HG02884 (cell line): ENCODE data around the gene ARHGEF6.
A peak's percentile ranks its signal among the peaks of the same experiment; 100 is the strongest.
"Not testable (repeated sequence)": the region's sequence is repeated elsewhere in the genome, so short reads cannot be mapped to it uniquely, and the experiment has no call there.

Experiments used
- ATAC-seq: cut with Tn5 transposase; IDR thresholded peaks from one replicate; pipeline ENCODE4 v1.9.1; 2021; ENCODE audit warnings: mild to moderate bottlenecking, moderate library complexity; ENCODE audit not compliant: unreplicated experiment

Gene ARHGEF6

GRCh38 chrX:136784231-136784630, 3.5 kb upstream of the ARHGEF6 start:
- no peak for ATAC-seq

- no peak for ATAC-seq
These were observed 2.4 kb upstream of the ARHGEF6 start for GRCh38 chrX:136783159-136783558.

GRCh38 chrX:136781180-136781797, 557 bp upstream of the ARHGEF6 start:
- no peak for ATAC-seq

GRCh38 chrX:136780241-136780640, 491 bp downstream of the ARHGEF6 start:
- ATAC-seq = no peak

GRCh38 chrX:136779346-136779781, 1.4 kb downstream of the ARHGEF6 start:
- no peak for ATAC-seq

GRCh38 chrX:136778916-136779315, 1.8 kb downstream of the ARHGEF6 start:
- ATAC-seq = no peak

GRCh38 chrX:136778020-136778419, 2.7 kb downstream of the ARHGEF6 start:
- no peak for ATAC-seq

GRCh38 chrX:136773648-136774047, 7.1 kb downstream of the ARHGEF6 start:
- no peak for ATAC-seq

- not testable (repeated sequence) for ATAC-seq
These were observed 8.9 kb downstream of the ARHGEF6 start for GRCh38 chrX:136771869-136772268.

GRCh38 chrX:136768469-136769084, 12.2 kb downstream of the ARHGEF6 start:
- ATAC-seq = peak; percentile 43

- ATAC-seq = peak; percentile 64
These were observed 13.4 kb downstream of the ARHGEF6 start for GRCh38 chrX:136767104-136767941.

- no peak for ATAC-seq
These were observed 14.0 kb downstream of the ARHGEF6 start for GRCh38 chrX:136766785-136767103.

GRCh38 chrX:136765821-136766356, 14.8 kb downstream of the ARHGEF6 start:
- ATAC-seq = no peak

- ATAC-seq = no peak
These were observed 16.5 kb downstream of the ARHGEF6 start for GRCh38 chrX:136764206-136764605.

- ATAC-seq = no peak
These were observed 17.8 kb downstream of the ARHGEF6 start for GRCh38 chrX:136762820-136763452.

GRCh38 chrX:136761421-136761820, 19.3 kb downstream of the ARHGEF6 start:
- no peak for ATAC-seq

- peak; percentile 75 for ATAC-seq
These were observed 20.8 kb downstream of the ARHGEF6 start for GRCh38 chrX:136759968-136760367.

GRCh38 chrX:136755411-136755810, 25.3 kb downstream of the ARHGEF6 start:
- no peak for ATAC-seq

- no peak for ATAC-seq
These were observed 26.1 kb downstream of the ARHGEF6 start for GRCh38 chrX:136754651-136755050.

- ATAC-seq = no peak
These were observed 27.9 kb downstream of the ARHGEF6 start for GRCh38 chrX:136752796-136753195.

GRCh38 chrX:136752346-136752745, 28.4 kb downstream of the ARHGEF6 start:
- ATAC-seq = no peak
